NCI-H2227 treated with DMSO at 0.1 percent for 48 hours (cell line): ENCODE results near the gene TRAPPC6A.
"Not testable (repeated sequence)": the region's sequence is repeated elsewhere in the genome, so short reads cannot be mapped to it uniquely, and the experiment has no call there.

Experiments used
- DNase-seq: peaks from one replicate; lab custom pipeline; 2025; lab: John Stamatoyannopoulos, UW

Gene TRAPPC6A

DNA sequence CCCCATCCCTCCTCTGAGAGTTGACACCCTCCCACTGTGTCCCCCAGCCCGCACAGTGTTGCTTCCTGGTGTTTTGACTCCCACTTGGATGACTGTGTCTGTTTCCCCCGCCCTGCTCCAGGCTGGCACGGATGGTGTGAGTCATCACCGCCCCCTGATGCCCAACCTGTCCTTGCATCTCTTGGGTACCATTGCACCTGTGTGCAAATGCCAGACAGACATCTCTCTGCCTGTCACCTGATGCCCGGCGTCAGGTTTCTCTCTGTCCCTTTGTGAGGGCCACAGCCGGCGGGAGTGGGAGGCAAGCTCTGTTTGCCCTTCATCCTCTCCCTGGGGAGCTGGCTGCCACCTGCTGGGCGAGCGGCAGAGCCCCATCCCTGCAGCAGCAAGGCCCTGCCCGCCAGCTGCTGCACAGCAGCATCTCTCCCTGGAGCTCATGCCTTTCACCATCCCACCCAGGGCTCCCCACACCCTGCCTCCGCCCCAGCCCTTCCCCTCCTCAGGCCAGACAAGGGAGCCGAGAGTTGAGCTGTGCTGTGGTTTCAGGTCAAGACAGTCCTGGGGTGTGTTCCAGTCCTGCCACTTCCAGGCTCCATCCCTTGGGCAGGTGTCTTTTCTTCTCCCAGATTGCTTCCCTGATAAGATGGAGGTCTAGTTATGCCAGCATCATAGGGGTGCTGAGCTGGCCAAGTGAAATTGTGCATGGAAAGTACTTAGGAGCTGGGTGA, 47.0 kb downstream of the TRAPPC6A start:
- no peak for DNase-seq

DNA sequence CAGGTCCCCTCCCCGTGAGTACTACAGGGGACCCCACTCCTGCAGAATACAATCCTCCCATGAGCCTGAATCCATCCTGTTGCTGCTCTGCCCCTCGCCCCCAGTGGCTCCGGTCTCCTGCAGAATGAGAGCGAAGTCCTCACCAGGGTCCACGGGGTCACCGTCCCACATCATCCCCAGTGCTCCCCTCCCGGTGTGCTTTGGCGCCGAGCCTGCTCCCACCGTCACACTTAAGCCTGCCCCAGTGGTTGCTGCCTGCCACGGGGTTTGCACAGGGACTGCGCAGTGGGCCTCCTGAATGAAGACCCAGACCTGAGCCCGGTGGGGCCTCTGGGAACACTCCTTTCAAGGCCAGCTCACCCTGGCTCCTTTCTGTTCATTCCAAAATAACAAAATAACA, 47.8 kb downstream of the TRAPPC6A start:
- DNase-seq: no peak

DNA sequence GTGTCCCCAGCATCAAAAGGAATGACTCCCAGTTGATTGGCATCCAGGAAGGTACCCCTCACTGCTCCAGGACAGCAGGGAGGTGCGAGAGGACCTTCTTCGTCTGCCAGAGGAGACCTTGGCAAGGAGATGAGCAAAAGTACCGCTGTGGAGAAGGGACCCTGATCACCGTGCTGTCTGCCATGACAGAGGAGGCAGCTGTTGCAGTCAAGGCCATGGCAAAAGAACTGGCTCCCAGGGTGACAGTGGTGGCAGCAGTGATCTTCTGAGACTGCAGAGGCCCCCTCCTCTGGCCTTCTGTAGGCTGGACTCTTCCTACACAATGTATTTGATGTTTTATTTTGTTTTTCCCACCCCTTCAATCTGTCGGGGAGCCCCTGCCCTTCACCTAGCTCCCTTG, 49.2 kb downstream of the TRAPPC6A start:
- no peak for DNase-seq

DNA sequence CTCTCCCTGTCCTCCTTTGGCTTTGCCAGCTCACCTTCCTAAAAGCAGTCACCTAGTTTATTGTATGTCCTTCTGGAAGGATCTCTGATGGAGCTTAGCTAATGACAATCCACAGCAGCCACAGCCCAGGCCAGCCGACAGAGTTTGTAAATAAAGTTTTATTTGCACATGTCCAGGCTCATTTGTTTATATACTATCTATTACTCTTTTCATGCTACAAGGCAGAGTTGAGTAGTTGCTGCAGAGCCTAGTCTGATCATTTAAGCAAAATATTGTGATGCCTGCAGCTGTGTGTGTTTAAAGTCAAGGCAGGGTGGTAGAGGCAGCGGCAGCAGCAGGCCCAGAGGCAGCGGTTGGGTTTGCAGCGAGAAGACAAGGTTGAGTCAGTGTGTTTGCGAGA, 49.9 kb downstream of the TRAPPC6A start:
- no peak for DNase-seq

DNA sequence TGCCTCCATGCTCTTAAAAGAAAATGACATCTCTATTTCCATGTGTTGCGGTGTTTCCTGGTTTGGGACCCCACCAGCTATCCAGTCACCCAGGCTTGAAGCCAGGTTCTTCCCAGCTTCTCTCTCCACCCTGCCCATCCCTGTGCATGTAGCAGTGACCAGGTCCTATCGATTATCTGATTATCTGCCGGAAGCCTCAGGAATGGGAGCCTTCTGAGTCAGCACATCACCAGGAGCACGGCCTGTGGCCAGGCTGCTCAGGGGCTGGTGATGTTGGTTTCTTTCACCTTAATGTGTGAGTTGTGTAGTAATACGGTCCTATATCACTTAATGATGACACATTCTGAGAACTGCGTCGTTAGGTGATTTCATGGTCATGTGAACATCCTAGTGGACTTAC, 51.4 kb downstream of the TRAPPC6A start:
- no peak for DNase-seq

DNA sequence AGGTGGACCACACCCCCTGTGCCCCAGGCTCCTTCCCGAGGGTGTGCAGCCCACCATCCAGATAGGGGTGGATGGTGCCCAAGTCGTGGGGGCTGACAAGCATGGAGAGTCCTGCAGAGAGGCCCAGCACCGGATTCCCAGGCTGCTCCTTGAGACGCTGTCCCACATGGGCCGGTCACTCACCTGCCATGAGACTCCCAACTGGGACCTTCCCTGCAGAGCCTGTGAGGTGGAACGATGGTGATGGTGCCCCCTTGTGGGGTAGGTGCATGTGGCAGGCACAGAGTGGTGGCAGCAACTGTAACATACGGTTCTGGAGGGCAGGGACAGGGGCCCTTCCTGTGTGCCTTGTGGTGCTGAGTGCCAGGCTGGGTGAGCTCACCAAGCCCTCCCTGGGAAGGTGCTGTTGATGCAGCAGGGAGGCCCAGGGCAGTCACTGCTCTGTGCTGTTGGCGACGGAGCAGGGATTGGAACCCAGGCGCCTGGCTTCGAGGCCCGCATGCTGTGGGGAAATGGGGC, 52.0 kb downstream of the TRAPPC6A start:
- DNase-seq: no peak

DNA sequence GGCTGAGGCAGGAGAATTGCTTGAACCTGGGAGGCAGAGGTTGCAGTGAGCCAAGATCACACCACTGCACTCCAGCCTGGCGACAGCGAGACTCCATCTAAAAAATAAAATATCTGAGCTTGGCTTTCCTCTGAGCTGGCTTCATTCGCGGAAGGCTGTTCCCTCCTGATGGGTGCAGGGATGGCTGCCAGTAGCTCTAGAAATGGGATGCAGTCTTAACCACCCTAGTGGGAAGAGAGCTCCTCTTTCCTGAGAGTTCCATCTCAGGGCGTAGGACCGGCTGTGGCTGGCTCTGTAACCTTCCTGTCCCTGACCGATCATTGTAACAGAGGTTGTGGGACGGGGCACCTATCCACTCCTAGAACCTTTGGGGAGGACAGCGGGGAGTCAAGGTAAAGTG, 52.7 kb downstream of the TRAPPC6A start:
- no peak for DNase-seq

DNA sequence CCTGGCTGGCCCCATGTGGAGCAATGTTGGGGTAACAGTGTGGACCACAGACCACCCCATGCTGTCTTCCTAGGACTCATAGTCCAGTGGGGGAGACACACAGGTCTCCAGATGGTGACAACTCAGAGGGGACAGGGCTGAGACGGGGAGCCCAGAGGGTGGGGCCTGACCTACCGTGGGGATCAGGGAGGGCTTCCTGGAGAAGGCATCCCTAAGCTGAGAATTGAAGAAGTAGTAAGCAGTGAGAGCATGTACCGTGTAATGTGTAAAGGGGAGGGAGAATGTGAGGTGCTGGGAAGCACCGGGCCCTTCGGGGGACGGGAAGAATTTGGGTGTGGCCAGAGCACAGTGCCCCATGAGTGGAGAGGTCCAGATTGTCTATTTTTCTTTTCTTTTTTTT, 54.0 kb downstream of the TRAPPC6A start:
- no peak for DNase-seq

DNA sequence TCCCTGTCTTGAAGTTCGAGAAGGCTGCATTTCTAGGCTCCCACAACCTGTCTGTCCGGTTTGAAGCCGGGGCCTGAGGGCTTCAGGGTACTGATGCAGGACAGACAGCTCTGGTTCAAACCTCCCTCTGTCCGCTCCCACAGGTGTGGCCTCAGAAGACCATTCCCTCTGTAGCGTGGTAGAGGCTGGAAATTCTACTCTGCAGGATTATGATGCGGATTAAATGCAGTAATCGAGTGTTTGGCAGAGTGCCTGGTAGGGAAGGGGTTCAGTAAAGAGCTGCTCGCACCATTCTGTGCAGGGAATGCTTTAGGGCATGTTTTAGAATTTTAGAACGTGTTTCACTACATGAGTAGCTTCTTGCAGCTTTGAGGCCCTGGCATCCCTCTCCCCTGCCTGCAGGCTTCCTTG, 54.6 kb downstream of the TRAPPC6A start:
- DNase-seq: no peak

DNA sequence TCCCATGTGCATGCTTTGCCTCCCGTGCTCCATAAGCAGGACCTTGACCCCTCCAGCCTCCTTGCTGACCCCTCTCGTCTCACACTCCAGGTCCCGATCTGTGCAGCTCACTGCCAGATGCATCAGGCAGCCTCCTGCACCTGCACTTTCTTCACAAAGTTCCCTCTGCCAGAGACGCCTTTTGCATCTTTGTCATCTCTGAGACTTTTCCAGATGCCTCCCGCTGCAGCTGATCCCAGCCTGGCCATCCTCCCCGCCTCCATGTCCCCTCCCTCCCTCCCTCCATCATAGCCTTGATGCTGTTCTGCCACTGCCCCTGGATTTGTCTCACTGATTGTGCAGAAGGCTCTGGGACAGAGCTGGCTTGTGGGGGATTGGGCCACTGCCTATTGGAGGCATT, 55.2 kb downstream of the TRAPPC6A start:
- DNase-seq: no peak

DNA sequence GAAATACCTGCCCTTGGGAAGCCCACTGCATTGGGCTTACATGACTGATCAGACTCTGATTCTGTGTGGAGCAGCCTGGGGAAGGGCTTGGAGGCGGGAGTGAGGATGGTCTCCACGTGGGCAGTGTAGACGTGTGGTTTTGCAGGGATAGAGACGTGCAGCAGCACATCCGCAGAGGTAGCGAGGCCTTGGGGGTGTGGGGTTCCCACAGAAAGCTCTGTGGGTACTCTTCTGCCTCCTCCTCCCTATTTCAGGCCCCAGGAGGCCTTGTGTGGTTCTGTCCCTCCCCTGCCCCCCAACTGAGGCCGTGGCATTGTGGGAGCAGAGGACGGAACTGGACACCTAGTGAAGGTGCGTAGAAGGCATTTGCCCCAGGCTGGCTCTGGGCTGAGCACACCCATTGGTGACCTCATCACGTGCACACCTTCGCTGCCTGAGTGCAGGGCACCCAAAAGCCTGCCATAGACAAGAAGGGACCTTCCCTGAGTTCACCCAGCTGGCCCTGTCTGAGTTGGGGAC, 56.2 kb downstream of the TRAPPC6A start:
- DNase-seq: no peak

DNA sequence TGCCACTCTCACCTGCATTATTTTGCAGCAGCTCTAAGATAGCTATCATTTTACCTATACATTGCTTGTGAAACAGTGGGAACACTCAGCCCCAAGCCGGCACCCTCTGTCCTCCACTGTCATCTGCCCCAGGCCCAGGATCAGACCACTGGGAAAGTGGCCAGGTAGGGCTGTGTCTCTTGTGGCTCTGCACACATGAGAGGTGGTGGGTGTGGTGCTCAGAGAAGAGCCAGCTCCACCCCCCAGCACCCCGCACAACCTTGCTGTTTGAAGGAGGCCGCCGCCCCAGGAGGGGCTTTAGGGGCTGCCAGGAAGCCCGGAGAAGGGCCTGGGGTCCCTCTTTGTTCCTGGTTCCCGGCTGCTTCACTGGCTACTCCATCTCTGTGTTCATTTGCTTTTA, 58.5 kb downstream of the TRAPPC6A start:
- no peak for DNase-seq

DNA sequence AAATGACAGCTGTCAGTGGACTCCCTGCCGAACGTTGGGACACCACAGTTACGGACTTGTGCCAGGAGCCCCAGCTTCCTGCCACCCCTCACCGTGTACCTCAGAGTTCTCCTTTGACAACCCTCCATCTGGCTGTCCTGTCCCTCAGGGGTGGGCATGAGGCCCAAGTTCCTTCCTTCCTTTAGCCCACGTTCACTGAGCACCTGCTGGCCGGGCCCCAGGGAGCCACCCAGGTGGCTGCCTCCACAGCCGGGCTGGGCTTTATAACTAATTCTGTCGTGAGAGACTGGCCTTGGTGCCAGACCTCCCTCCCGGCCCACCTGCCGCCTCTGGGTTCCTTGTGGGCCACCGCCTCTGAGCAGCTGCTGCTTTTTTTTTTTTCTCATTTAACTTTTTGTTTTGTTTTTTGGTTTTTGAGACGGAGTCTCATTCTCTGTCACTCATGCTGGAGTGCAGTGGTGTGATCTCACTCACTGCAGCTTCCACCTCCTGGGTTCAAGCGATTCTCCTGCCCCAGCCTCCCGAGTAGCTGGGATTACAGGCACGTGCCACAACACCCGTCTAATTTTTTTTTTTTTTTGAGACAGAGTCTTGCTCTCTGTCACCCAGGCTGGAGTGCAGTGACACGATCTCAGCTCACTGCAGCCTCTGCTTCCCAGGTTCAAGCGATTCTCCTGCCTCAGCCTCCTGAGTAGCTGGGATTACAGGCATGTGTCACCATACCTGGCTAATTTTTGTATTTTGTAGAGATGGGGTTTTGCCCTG, 59.3 kb downstream of the TRAPPC6A start:
- DNase-seq: not testable (repeated sequence)

DNA sequence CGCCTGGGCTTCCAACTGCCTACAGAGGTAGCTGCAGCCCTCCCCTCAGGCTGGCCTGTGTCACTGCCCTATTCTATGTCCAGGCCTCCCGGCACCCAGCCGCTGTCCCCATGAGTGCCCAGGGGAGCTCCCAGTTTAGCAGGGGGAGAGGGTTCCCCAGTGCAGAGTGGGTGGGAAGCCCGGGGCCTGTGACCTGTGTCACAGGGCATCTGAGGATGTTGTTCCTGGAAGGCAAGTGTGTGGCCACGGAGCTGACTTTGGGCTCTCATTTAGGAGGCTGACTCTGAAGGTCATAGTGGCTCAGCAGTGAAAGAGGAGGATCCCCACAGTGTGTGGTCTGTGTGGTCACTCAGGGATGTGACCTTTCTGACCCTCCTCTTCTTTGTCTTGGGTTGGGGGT, 59.9 kb downstream of the TRAPPC6A start:
- no peak for DNase-seq

DNA sequence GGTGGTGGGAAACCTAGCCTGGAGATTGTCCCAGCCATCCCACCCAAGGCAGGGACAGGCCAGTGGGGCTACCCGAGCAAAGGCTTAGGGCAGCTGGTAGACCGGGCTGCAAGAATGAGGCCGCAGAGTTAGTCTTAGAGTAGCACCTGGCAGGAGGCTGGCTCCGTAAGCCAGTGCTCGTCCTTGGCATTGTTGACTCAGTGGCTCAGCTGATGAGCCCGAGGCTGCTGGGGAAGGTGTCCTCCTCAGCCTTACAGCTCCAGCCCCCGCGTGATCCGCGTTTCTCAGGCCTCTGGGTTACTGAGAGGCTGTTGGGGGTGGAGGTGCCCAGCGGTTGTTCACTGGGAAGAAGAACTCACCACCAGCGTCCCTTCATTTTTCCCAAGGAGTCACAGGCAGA, 60.4 kb downstream of the TRAPPC6A start:
- DNase-seq: no peak

DNA sequence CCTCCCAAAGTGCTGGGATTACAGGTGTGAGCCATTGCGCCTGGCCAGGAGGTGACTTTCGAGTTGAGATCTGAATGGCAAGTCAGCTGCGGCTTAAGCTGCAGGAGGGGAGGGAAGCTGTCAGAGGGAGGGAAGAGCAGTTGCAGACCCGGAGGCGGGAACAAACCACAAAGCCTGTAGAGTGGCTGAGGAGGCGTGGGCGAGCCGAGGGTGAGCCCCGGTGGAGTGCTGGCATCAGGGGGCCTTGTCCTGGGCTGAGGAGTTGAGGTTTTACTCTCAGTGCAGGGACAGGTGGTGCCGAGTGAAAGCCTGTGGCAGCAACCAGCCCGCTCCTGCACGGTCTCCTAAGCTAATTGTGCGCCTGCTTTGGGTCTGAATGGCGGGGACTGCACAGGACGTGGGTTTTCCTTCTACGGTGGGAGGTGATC, 60.9 kb downstream of the TRAPPC6A start:
- peak; percentile 6 for DNase-seq

DNA sequence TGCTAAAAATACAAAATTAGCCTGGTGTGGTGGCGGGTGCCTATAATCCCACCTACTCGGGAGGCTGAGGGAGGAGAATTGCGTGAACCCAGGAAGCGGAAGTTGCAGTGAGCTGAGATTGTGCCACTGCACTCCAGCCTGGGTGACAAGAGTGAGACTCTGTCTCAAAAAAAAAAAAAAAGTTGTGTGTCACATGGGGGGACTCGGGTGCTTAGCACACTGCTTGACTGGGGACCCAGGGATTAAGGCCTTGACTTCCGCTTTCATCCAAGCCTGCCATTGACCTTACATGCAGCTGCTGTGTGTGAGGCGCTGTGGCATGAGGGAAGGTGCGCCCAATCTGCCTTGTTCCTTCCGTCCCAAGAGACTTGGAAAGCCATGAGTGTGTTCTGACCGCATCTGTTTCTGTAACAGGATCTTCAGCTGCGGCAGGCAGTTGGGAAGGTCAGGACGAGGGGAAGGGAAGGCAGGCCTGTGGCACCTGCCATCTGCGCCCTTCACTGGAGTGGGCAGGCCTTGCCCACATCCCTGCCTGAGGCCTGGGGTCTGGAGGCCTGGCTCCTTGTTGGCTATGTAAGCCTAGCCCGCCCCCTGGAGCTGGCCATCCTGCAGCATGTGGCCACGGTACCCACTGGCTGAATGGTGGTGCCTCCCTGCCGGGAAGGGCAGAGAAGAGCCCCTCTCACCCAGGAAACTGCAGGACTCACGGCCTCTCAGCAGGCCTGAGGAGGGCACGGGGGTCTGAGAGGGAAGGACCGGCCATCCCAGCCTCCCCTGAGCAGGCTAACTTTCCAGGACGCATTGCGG, 62.0 kb downstream of the TRAPPC6A start:
- DNase-seq: no peak

DNA sequence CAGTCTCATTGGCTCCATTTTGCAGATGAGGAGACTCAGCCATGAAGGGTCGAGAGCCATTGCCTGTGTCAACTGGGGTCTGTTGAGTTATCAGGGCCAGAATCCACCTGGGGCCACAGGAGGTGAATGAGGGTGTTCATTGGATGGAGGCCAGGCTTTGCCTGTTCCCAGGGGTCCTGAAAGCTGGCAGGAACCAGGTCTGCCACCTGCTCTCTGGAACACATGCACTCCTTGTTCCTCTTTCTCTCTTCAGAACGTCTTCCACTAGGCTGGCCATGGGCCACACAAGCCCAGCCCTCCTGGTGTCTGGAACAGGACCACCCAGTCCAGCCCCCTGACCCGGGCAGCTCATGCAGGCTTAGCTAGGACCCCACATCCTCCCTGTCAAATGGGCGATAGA, 63.9 kb downstream of the TRAPPC6A start:
- no peak for DNase-seq

DNA sequence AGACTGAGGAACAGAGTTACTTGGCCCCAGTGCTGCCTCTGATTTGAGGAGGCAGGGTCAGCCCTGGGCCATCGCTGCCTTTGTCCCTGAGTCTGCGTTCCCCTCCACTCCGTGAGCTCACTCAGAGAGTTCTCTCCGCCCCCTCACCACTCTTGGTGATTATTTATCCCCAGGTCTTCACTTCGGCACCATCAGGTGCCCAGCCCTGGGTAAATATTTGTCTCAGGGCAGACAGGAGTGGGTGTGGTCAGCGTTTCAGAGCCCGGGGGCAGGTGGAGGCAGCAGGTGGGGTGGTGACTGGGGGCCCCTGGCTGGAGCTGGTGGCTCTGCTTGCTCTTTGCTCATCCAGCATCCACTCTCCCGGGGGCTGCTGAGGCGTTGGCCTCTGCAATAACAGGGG, 64.4 kb downstream of the TRAPPC6A start:
- DNase-seq: no peak
